GM21381 (cell line): ENCODE measurements around the gene TMEM51.

Source experiments
- ATAC-seq: cut with Tn5 transposase; IDR thresholded peaks from one replicate; pipeline ENCODE4 v1.9.1; 2021; ENCODE audit warnings: mild to moderate bottlenecking, moderate library complexity; ENCODE audit not compliant: unreplicated experiment

Gene TMEM51

GRCh38 chr1:15264769-15265168 lies 111.2 kb downstream of the TMEM51 start:
- ATAC-seq: no peak
